Ecto neural progenitor cell (in vitro differentiated cells): Measurements from ENCODE around the gene THSD1.
"Not testable (repeated sequence)": the region's sequence is repeated elsewhere in the genome, so short reads cannot be mapped to it uniquely, and the experiment has no call there.

Source experiments
- DNase-seq: peaks from one replicate; pipeline ENCODE4 v3.0.0-alpha.2; 2018; ENCODE audit warnings: low spot score

THSD1 gene

DNA sequence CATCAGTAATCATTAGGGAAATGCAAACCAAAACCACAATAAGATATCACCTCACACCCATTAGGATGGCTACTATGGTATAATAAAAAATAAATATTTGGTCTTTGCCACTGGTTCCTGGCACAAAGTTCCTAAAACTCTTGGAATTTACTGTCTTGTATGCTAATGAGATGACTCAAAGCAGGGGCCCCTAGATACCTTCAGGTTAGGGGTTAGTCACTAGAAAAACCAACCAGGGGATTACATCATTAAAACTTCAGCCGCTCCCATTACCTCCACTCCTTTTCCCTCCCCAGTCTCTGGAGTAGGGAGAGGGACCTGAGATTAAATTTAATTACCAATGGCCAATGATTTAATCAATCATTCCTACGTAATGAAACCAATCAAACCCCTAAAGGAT, 49.6 kb downstream of the THSD1 start:
- DNase-seq: no peak

DNA sequence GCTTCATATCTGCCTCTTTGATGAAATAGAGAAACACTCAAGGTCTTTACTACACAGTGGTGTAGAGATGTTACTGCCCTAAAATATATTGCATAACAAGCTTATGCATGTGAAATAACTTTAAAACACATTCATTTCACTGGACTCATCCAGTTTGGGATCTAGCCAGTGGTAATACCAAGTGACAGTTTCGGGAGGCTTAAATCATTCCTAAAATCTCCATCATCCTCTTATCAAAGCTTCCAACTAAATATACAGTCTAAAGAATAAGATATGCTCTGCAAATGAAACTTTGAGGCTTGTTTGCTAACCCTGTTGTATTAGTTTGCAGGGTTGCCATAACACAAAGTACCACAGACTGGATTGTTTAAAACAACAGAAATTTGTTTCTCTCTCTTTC, 52.8 kb downstream of the THSD1 start:
- no peak for DNase-seq

DNA sequence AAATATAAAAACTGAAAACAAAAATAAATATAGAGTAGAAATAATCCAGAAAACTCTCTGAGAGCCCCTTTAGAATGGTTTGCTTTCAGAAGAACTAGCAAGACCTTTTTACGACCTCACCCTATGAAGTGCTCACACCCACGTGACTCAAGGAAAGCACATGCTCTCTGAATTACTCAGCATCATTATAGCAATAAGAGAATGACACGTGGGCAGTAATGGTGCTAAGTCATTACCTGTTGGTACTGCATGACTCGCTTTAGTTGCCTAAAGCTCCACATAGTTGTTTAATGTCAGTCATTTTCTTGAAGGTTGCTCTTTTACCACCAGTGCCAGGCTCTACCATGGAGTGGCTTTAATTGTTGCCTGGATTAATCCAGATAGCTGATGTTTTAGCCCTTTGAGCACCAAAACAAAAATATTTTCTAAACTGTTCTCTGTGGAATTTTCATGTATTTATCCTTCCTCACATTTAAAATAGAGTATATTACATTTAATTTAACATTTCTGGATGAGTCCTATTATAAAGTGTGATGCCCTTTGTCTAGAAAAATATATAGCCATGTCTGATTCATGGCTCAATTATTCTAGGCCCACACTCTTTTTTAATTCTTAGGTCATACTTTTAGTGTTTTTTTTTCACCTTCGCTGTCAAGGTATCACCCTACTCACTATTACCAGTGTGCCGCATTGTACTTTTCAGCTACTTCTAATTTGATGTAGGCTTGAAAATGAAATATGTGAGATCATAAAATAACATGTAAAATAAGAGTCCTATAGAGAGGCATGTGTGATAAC, 56.8 kb downstream of the THSD1 start:
- DNase-seq: no peak

DNA sequence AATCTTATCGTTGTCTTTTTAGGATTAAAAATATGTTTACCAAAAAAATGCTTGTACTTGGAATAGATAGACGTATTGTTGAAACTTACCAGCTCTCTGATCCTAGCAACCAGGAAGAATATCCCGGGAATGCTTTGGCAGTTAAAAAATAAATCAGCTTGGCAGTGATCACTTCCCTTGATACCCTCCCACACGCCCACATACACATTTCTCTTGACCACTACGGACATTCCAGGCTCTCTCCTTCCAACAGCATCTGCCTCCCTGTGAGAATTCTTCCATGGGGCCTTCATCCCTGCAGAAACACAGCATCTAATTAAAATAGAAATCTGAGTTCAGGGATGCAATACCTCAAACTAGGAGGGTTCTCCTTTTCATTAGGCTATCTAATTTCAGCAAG, 57.9 kb downstream of the THSD1 start:
- no peak for DNase-seq

DNA sequence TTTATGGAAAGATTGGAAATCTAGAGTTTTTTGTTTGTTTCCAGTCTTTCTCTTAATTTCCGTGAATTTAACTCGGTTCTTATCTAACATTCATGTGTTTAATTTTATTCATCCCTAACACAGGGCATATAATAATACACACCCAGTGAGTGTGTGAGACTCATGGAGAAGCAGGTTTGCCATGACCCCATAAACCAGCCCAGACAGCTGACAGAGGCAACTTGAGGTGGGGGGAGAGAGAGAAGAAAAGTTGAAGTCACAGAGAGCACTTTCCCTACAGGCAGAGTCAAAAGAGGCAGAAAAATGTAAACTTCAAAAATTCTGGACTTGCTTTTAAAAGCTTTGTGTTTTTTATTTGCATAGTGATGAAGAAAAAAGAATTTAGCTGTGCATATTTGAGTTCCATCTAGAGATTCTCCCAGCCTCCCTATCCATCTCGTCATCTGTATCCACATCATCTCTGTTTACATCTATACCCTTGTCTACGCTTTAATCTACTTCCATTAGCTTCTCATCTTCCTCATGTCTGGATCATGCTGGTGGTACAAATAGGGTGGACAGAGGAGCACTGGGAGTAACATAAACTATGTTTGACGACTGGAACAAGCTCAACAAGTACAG, 60.2 kb downstream of the THSD1 start:
- DNase-seq: no peak

DNA sequence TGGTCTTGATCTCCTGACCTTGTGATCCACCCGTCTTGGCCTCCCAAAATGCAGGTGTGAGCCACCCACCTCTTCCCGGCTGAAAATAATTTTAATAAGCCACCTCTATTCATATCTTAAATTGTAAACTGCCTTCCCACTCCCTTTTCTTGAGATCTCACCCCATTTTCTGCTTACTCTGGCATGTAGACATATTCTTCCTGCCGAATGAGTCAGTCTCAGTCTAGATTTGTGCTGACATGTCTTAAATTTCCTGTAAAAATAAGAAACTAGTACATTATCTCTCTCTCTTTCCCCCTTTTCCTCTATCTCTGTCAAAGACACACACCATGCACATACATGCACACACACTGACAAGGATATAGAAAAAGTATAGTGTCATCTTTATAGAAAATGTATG, 60.9 kb downstream of the THSD1 start:
- DNase-seq: no peak

DNA sequence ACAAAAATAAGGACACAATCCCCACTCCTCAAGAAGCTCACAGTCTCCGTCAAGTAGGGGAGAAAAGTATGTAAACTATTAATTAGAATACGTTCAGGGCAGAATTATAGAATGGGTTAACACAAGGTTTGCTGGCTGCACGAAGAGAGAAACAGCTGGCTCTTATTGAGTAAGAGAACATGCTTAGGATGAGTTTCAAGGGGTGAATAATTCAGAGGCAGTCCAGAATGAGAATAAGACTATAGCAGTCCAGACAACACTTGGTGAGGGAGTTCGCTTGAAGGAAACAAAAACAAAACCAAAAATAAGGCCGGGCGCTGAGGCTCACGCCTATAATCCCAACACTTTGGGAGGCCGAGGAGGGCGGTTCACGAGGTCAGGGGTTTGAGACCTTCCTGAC, 61.9 kb downstream of the THSD1 start:
- DNase-seq: no peak

DNA sequence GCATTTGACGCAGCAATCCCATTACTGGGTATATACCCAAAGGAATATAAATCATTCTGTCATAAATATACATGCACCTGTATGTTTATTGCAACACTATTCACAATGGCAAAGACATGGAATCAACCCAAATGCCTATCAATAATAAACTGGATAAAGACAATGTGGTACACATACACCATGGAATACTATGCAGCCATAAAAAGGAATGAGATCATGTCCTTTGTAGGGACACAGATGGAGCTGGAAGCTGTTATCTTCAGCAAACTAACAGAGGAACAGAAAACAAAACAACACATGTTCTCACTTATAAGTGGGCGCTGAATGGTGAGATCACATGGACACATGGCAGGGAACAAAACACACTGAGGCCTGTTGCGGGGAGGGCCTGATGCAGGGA, 63.8 kb downstream of the THSD1 start:
- DNase-seq: not testable (repeated sequence)

DNA sequence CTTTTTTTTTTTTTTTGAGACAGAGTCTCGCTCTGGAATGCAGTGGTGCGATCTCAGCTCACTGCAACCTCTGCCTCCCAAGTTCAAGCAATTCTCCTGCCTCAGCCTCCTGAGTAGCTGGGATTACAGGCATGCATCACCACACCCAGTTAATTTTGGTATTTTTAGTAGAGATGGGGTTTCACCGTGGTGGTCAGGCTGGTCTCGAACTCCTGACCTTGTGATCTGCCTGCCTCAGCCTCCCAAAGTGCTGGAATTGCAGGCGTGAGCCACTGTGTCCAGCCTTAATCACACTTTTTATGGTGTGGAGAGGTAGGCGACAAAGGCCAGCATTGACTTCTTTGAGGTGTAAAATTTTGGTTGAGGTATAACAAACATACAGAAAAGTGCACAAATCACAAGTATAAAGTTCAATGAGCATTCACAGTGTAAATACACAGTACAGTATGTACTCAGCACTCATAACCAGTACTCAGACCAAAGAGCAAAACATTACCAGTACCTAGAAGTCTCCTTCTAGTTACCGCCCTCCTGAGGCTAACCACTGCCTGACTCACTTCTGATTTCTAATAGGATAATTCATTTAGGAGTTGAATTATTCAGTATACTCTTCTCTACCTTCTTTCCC, 68.0 kb downstream of the THSD1 start:
- DNase-seq: not testable (repeated sequence)

DNA sequence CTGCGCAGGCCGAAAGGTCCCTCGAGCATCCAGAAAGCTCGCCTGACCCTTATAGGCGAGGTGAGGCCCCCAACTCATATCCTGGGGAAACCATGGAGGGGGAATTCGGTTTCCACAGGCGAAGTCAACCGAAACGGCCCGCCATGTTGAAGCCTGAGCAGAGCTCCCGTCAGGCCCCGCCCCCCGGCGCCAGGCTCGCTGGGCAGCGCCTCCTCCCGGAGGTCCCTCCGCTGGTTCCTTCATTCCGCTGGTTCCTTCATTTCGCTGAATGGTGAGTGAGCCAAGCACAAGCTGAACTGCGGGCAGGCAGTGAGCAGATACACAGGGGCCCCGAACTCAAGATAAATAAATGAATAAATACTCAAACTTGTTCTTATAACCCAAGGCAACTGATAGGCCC, 71.9 kb downstream of the THSD1 start:
- not testable (repeated sequence) for DNase-seq

DNA sequence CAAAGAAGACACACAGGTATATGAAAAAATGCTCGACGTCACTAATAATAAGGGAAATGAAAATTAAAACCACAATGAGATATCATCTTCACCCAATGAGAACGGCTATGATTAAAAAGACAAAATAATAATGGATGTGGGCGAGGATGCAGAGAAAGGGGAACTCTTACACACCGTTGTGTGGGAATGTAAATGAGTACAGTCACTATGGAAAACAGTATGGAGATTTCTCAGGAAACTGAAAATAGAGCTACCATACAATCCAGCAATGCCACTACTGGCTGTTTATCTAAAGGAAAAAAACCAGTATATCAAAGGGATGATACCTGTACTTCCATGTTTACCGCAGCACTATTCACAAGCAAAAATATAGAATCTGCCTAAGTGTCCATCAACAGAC, 74.1 kb downstream of the THSD1 start:
- DNase-seq: not testable (repeated sequence)
